ENCODE data around the gene MFSD12. TPM values are rescaled to one million over a fixed set of nuclear protein-coding genes. Genes with fewer than 3 reads are reported as not detected.

MFSD12 gene
- total and polyA plus RNA-seq, 7 donors: 2.4 to 53.5 (median 22.1) TPM

DNA sequence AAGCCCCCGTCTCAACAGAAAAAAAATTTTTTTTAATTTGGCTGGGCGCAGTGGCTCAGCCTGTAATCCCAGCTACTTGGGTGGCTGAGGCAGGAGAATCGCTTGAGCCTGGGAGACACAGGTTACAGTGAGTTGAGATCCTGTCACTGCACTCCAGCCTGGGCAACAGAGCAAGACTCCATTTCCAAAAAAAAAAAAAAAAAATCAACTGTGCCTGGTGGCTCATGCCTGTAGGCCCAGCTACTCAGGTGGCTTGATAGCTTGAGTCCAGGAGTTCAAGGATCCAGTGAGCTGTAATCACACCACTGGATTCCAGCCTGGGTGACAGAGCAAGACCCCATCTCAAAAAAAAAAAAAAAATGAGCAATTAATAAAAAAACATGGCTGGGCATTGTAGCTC, 55.6 kb downstream of the MFSD12 start:
- TF ChIP-seq POLR2A (IDR thresholded peaks at IDR 0.05): no peak
- no peak for TF ChIP-seq POLR2AphosphoS5 (IDR thresholded peaks at IDR 0.05)
- TF ChIP-seq EP300 (IDR thresholded peaks at IDR 0.05): no peak
- TF ChIP-seq CTCF (IDR thresholded peaks at IDR 0.05): no peak
- H3K4me3 ChIP-seq: no peak overlapping the region
- 91 to 93% methylated on average over 3 of the region's 3 CpGs for WGBS, 2 donors
- peaks cover 0 to 23% (median 18%) of the 10 kb centered on the region in 4 donors for H3K4me1 ChIP-seq
- no peaks in the 10 kb centered on the region for H3K9me3 ChIP-seq
- no peak for DNase-seq
- intact Hi-C loops (cut with DNase I): no loop called here
- H3K27ac ChIP-seq: no peak overlapping the region
- H3K27me3 ChIP-seq: no peaks in the 10 kb centered on the region
- peaks cover 0 to 7% (median 2%) of the 10 kb centered on the region in 4 donors for H3K36me3 ChIP-seq

DNA sequence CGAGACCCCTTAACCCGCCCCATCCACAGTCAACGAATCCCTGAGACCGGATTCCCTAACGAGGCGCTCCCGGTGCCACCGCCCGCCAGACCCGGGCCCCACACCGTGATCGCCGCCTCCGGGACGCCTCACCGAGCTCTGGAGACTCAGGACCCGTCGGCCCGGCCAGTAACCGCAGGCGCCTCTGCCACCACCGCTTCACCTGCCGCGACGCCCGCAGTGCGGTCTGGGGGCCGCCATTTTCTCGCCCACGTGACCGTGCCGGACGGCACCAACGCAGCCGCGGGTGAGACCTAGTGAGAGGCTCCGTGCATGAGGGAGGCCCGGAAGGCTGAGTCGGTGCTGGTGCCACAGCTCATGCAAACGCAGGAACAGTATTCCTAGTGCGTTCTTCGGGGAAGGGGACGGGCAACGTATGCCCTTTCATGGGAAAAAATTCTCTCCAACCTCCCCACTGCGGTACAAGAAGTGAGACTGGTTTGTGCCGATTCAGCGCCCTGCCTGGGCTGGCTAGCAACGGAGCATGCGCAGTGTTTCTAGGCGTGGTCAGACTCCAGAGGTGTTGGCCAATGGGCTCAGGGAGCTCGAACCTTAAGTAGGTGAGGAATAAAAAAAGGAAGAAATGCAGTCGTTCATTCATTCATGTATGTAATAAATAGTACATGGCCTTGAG, 56.8 kb downstream of the MFSD12 start, which contains the start of gene DOHH:
DOHH (minus strand) TSS at position 246 of the 673 bp plus-strand sequence. CDS start 3,860 bp downstream, outside the sequence.
- Histone ChIP-seq H3K9me3 (no peaks in the 10 kb centered on the region), H3K4me1 (peaks cover 0 to 23% (median 15%) of the 10 kb centered on the region in 4 donors), H3K27me3 (no peaks in the 10 kb centered on the region), H3K4me3 (peak within 1 kb of the TSS; percentile 82 to 95 (median 90)), H3K36me3 (peaks cover 7 to 20% (median 13%) of the 10 kb centered on the region in 4 donors), H3K27ac (peak within 1 kb of the TSS; percentile 85 to 90 (median 86))
- TF ChIP-seq POLR2AphosphoS5 (IDR thresholded peaks at IDR 0.05) (peak; percentile 42 to 78 (median 68)), POLR2A (IDR thresholded peaks at IDR 0.05) (no peak)
- DNase-seq: peak; percentile 97
- WGBS, 2 donors: 0 to 1% methylated on average over 52 of the region's 52 CpGs
- intact Hi-C loops (cut with DNase I): no loop called here

- intact Hi-C loops (cut with DNase I): no loop called here
- Histone ChIP-seq H3K36me3 (peaks cover 7 to 26% (median 19%) of the 10 kb centered on the region in 4 donors), H3K27me3 (no peaks in the 10 kb centered on the region), H3K4me3 (peak overlapping the region; percentile 82 to 95 (median 90)), H3K27ac (peak overlapping the region; percentile 85 to 90 (median 86)), H3K4me1 (peaks cover 0 to 18% (median 11%) of the 10 kb centered on the region in 4 donors), H3K9me3 (no peaks in the 10 kb centered on the region)
- DNase-seq: no peak
- TF ChIP-seq POLR2A (IDR thresholded peaks at IDR 0.05): no peak
- no peak for TF ChIP-seq EP300 (IDR thresholded peaks at IDR 0.05)
- TF ChIP-seq POLR2AphosphoS5 (IDR thresholded peaks at IDR 0.05): no peak
- TF ChIP-seq CTCF (IDR thresholded peaks at IDR 0.05): no peak
- WGBS, 2 donors: 20 to 24% methylated on average over 18 of the region's 18 CpGs
Observed at GRCh38 chr19:3499738-3500428, 57.5 kb downstream of the MFSD12 start.

DNA sequence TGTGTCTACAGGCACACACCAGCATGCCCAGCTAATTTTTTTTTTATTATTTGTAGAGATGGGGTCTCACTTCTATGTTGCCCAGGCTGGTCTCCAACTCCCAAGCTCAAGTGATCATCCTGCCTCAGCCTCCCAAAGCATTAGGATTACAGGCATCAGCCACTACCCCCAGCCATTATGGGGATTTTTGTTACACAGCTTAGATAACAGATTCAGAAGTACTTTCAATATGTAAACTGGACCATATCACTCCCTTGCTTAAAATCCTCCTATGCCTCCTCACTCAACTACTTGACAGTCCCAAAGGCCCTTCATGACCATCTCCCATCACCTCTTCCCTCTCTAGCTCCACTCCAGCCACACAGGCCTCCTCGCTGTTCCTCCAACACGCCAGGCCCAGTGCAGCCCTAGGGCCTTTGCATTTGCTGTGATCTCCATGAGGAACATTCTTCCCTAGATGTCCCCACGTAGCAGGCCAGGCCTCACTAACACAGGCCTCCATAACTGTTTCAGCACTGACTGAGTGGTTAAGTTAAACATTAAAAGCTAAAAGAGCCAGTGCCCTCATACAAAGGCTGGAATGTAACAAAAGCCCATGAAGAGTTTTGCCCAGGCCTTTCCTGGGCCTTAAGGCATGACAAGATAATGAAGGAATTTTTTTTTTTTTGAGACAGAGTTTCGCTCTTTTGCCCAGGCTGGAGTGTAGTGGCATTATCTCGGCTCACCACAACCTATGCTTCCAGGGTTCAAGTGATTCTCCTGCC, 59.4 kb downstream of the MFSD12 start:
- no peak for TF ChIP-seq CTCF (IDR thresholded peaks at IDR 0.05)
- TF ChIP-seq POLR2AphosphoS5 (IDR thresholded peaks at IDR 0.05): no peak
- TF ChIP-seq POLR2A (IDR thresholded peaks at IDR 0.05): no peak
- TF ChIP-seq EP300 (IDR thresholded peaks at IDR 0.05): no peak
- Histone ChIP-seq H3K9me3 (no peaks in the 10 kb centered on the region), H3K27me3 (no peaks in the 10 kb centered on the region), H3K36me3 (peaks cover 15 to 43% (median 24%) of the 10 kb centered on the region in 4 donors), H3K27ac (no peak overlapping the region), H3K4me3 (no peak overlapping the region), H3K4me1 (peaks cover 0 to 18% (median 11%) of the 10 kb centered on the region in 4 donors)
- WGBS, 2 donors: 97 to 98% methylated on average over 5 of the region's 5 CpGs
- DNase-seq: no peak
- intact Hi-C loops (cut with DNase I): no loop called here
